GM18867 (cell line): Measurements from ENCODE around the gene ASIC2.

ENCODE experiments used
- ATAC-seq: cut with Tn5 transposase; IDR thresholded peaks from one replicate; pipeline ENCODE4 v1.9.1; 2021; ENCODE audit warnings: mild to moderate bottlenecking, moderate library complexity; ENCODE audit not compliant: unreplicated experiment

The ASIC2 gene

DNA sequence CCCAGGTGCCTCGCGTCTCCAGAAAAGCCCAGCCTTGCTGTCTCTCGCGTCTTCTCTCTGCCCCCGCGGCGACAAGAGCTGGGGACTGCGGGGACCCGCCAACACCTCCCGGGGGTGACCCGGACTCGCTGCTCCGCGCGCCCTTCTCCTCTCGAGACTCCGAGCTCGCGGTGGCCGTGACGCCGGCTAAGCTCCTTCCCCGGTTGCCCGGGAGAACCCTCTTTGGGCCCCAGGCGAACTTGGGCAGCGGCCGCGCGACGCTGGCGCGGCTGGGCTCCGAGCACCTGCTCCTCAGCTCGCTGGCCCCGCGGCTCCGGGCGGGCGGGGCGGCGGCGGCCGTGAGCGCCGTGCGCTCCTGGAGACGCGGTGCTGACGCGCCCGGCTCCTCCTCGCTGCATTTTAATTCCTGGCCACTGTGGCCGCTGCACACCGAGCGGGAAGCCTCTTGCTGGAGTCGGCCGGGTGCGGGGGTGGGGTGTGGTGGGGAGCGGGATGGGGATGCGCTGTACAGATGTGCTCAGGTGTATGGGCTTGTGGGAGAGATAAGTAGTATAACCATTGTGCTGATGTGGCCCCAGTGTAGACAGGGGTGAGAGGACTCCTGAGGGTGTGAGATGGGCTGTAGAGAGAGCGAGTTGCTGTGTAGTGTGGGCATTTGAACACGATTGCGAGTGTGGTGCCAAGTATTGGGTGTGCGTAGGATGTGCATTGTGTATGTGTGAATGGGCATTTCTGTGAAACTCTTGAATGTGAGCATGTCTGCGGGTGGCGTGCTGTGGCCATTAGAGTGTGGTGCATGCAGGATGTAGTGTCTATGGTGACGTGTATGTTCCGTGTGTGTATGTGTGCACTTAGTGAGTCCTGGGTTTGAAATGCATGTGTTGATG is at the start of gene ASIC2:
Gene ASIC2 (minus strand): TSS at position 315 of the 887 bp plus-strand sequence.
- ATAC-seq = no peak

DNA sequence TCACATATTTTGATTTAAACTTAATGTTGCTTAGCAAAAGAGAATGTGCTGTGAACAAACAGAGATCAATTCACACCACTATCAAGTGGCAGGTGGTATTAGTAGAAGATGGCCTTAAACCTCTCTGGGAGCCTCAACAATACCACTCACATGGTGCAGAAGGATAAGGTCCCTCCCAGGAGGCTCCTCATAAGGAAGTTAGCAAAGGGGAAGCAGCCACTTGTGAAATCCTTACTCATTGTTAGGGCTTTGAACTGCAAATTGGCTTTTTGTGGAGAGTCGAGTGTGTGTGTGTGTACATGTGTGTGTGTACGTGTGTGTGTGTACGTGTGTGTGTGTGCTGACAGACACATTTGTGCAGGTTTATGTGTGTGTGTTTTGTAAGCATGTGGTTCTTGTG is 48.9 kb upstream of the ASIC2 start:
- ATAC-seq = no peak

DNA sequence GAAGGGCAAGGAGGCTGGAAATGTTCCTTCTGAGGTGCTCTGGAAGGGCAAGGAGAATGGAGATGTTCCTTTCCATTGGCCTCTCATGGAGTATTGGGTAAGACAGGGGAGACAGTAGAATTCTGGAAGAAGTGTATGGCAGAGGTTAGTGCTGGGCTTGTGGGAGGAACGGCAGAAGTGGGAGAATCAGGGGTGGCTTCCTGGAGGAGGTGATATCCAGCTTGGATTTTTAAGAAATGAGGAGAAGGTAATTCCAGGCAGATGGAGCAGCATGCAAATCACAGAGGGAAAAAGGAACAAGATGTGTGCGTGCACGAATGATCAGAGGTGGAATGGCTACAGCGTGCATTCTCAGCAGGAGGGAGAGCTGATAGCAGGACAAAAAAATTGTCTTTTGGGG is 45.1 kb upstream of the ASIC2 start:
- ATAC-seq = no peak

DNA sequence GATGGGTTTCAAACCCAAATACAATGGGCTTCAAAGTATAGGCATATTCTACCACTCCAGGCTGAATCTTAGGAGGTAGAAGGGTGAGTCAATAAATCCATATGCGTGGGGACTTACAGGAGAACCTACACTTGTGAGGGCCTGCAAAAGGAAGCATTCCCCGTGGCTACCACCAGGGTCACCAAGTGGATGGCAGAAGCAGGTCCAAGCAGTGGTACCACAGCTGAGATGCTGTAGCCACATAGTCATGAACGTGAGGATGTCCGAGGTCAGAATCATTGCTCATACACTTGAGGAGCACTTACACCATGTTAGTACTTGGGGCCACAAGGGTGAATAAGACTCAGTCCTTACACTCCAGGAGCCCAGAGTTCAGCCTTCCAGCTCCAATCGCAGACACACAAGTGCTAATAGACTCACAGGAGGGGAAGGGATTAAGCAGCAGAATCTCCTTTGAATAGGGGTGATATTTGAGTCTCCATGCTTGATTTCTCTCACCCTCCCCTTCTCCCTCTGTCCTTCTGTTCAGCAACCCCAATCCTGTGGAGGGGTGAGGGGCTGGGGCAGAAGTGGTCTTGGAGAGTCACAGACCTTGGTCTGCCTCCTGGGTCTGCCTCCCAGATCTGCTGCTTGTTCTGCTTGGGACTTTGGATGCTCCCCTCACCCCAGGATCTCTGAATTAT is 42.5 kb upstream of the ASIC2 start:
- no peak for ATAC-seq

DNA sequence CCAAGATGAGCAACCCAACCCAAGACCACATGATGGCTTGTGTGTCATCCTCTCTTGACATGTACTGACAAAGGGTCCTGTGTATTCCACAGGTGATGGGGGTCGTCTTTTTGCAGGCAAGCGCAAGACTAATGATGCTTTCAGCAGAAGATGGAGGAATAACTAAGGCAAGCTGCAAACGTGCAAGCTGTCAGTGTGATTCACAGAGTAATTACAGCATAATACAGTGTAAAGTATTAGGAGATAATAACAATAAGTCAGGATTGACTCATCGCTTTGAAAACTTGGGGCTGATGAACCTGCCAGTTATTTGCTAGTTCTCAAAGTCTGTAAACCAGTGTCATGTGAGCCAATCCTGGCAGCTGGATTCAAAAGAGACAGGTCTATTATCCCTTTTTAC is 41.6 kb upstream of the ASIC2 start:
- ATAC-seq = no peak

DNA sequence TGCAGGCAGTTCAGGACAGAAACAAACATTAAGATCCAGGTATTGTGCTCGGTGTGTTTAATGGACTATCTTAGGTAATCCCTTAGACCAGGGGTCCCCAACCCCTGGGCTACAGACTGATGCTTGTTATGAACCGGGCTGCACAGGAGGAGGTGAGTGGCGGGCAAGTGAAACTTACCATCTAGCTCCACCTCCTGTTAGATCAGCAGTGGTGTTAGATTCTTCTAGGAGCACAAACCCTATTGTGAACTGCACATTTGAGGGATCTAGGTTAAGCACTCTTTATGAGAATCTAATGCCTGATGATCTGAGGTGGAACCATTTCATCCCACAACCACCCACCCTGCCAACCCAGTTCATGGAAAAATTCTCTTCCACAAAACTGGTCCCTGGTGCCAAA is 37.8 kb upstream of the ASIC2 start:
- ATAC-seq = no peak

DNA sequence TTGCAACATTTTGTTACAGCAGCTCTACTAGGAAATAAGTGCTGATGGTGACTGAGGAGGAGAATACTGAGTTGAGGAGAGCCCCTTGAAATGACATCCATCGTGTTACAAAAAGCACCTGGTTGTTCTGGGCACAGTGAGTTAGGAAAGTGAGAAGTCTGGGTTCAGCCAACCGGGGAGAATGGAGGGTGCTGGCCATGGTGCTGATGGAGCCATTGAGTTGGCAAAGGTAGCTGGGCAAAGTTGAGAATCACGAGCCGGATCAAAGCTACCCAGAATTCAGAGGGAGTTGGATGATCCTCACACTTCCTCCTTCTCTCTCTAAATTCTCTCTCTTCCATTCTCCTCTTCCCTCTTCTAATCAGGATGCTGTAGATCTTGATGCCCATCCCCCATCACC is 35.0 kb upstream of the ASIC2 start:
- ATAC-seq = no peak

DNA sequence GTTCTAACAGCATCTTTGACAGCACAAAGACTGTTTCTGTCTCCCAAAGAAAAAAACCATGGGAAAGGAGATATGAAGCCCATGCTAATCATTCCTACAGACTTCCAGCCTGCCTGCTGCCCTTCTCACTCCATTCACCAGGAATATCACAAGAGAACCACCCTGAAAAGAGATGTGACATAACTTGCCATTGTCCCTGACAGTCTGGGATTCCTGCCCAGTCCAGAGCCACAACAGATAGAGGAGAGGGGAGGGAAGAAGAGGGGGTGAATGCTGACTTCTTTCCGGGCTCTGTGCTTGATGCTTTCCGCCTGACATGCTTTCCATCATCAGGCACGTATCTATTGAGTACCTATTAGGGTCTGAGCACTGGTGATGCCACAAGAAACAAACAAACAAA is 31.6 kb upstream of the ASIC2 start:
- ATAC-seq = no peak

DNA sequence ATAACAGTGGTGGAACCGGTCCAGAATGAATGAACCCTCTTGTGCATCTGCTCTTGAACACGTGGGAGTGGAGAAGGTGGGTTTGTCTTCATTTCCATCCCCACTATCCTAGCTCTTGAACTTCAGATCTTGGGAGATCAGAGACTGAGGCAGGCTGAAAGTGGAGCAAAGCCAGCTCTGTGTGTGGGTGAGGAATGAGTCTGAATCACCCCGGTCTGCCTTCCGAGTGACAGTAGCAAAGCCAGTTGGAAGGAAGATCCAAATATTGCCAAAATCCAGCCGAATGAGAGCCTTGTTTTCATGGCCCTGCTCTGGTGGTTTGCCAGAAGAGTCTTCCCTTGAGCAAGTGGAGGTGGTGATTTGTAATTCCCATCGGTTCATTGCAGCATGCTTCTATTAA is 29.0 kb upstream of the ASIC2 start:
- no peak for ATAC-seq

DNA sequence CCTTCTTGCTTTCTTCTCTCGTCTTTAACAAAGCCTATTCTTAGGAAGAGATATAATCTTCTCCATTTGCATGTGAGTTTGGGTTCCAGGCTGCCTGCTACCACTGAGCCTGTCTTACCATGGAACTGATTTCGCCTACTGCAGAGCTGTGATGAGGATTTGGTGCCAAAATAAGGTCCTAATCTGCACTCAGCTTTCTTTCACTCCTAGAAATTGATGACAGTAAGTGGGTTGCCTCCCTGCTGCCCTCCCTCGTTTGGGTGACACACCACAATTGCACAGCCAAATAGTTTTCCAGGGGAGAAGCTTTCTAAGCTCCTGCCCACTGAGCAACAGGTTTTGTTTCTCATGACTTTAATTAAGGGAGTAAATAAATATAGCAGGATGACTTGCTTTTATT is 25.1 kb upstream of the ASIC2 start:
- no peak for ATAC-seq

DNA sequence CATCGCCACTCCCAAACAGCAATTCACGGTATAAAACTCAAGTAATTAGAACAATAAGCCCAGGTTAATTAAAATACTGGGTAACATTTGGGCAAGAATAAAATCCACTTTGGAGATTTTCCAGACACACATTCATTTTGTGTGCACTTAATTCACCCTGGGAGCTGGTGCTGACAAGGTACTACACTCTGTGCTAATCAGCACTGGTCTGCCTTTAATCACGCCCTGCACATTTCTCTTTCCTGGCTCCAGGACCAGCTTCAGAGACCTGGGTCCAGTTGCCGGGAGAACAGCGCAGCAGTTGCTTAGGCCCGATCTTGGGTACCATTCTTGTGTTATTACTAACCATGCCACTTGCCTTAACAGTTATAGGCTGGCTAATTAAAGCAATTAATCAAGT is 23.7 kb upstream of the ASIC2 start:
- no peak for ATAC-seq

DNA sequence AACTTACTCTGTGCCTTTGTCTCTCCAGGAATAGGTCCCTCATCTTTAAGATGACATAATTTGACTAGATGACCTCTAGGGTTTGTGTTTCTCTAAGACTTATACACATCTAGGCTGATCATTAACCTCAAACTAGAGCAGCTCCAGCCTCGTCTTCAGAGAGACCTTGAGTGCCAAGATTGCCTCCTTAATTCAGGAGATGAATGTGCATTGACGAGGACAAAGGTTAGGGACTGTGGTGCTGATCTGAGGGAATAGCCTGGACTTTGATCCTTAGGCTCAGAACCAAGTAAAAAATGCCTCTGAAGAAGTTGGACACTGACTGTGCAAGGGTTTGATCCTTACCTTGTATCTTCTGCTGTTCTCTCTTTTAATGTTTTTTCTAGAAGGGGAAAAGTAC is 17.2 kb upstream of the ASIC2 start:
- no peak for ATAC-seq

DNA sequence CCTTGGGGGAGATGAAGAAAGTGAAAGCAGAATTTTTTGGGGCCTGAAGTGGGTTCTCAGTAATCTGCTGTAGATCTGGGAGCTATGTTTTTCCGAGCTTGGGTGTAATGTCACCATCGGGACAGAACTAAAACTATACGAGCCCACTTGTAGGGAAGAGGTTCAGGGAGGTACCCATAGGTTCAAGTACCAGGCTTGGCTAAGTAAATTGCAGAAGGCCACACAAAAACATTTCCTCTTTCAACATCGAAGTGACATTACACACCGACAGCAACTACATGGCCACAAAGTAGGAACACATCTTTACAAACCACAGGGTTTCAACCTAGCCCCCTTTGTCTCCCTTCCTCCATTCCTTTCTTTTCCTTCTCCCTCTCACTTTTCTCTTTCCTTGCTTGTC is 10.2 kb upstream of the ASIC2 start:
- no peak for ATAC-seq

DNA sequence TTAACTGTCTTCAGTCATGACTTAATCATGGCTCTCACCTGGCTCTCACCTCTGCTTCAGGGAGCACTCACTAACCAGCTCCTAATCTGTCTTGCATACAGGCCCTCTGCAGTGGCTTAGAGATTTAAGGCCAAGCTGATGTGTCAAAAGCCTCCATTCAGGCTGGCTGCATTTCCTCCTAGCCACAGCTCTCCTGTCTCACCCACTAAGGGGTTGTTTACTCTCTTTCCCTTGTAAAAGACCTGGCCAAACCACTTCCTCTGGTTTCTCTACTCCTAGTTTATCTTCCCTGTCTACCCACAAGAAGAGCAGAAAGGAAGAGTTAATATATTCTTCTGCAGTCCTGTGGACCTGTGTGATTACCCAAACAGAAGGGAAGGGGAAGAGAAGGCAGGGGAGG is 9.3 kb upstream of the ASIC2 start:
- no peak for ATAC-seq

DNA sequence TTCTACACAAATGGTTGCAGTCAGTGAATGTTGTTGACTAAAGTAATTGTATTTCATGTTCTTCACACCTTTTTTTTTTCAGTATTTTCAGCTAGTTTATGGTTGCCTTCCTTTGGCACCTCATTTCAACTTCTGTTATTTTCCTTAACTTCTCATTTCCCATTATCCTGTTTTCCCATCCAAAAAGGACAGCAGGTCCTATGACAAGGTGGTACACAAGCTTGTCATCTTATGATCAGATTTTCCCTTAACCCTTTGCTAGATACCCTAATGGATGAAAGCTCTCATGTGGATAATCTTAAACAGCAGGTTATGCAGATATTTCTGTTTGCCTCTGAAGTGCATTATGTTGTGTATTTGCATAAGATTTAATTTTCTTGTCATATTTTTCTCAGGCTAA is 7.1 kb upstream of the ASIC2 start:
- ATAC-seq = no peak

DNA sequence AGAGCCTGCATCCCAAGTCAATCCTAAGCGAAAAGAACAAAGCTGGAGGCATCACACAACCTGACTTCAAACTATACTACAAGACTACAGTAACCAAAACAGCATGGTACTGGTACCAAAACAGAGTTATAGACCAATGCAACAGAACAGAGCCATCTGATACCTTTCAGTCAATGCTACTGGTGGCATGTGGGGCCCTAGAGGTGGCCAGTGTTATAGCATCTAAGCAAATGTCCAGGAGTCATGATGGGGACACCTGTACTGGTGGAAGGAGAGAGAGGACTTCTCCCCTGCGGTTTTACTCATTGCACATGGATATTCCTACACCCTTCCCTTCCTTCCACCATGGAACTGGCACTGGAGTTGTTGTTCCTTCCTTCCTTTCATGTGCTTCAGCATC is 6.0 kb upstream of the ASIC2 start:
- ATAC-seq = no peak

DNA sequence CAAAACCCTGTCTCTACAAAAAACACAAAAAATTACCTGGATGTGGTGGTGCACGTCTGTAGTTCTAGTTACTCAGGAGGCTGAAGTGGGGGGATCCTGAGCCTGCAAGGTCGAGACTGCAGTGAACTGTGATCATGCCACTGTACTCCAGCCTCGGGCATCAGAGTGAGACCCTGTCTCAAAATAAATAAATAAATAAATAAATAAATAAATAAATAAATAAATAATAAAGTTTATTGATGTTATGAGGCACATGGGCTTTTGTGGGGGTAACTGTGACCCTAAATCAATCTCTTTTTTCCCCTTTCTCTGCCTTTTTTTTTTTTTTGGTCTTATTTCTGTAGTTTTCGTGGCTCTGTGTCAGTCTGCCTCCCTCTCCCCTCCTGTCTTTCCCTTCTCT is 4.5 kb upstream of the ASIC2 start:
- ATAC-seq = no peak

DNA sequence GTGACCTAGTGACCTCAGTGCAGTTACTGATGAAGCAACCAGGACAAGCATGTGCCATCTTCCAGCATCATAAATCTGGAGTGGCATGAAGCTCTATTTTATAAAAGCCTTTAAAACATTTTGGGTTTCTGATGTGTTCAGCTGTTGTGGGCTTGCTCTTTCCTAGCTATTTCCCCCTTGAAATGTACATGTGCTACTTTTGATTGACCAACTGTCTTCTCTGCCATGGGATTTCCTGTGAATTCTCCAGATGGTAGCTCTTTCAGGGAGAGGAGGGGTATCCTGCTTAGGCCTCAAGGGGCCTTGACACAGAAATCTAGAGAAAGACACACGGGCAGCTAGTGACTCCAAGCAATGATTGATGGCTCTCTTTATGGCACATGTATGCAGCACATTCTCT is 1.9 kb upstream of the ASIC2 start:
- ATAC-seq = no peak

DNA sequence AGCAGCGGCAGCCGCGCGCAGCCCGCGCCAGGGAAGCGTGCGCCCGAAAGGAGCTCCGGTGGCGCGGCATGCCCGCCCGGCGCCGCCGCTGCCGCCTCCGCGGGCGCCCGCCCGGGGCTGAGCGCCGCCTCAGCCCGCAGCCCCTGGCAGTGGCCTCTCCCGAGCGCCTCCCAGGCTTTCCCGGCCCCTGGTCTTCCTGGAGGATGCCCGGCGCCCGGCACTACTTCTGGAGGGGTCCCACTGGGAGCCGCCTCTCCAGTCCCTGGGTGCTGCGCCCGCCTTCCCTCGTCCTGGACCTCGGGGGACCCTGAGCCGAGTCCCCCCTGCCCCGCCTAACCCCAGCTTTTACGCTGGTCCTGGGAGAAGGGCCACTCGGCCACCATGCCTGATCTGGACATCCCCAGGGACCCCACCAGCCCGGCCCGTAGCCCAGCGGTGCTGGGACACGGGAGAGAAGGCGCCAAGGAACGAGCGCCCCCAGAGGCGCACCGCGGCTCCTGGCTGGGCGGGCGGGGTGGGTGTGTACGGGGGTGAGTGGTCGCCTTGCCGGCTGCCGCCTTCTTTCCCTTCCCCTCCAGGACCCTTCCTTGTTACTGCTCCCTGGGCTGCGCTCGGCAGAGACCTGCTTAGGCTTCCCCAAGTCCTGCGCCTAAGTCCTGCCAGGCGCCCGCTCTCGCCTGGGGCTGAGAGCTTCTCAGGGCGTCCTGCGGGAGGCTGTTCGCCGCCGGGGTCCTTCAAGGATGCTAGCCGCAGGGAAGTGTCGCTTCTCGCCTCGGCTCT is 704 bp downstream of the ASIC2 start:
- ATAC-seq = no peak

DNA sequence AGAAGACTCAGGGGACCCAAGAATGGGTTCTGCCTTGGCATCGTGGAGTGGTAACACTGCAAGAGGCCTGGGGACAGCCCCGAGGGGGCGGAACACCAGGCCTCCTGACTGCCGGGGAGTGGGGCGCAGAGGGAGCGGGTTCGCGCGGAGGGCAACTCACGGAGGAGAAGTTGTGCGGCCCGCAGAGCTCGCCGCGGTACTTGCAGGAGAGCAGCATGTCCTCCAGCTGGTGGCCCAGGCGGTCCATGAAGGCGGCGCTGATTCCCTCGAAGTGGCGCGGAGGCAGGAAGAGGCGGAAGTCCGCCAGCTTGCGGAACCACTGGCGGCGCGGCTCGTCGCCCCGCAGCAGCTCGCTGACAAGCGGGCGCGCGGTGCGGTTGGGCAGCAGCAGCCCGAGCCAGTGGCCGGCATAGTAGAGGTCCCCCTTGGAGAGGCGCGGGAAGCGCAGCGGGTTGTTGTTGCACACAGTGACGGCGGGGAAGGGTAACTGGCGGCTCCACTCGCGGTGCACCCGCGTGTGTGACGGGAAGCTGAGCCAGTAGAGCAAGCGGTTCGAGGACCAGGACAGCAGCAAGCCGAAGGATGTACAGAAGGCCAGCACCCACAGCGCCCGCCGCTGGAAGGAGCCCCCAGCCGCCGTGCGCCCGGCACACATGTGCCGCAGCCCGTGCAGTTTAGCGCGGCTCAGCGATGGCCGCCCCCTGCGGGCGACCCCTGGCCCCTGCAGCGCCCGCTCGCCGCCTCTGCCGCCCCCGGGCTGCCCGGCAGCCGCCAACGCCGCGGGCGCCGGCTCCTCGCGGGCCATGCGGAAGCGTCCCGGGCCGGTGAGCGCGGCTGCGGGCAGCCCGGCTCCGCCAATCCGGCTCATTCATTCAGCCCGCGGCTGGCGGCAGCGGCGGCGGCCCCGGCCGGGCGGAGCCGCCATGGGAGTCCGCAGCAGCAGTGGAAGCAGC is 1.6 kb downstream of the ASIC2 start:
- ATAC-seq = no peak

DNA sequence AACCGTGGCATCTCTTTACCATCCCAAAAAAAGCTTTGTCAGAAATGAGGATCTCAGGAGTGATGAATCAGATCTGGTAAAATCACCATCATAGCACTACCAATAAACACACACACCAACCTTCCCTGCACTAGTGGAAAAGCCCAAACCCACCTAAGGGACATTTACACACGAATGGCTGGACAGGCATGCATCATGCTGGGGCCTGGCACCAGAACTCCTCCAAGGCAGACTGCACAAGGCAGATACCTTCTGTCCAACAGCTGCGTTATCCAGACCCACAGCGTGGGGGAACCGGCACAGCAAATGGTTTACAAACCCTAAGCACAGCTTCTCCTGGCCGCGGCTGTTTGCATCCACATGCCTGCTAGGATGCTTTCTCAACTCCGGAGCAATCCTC is 2.8 kb downstream of the ASIC2 start:
- ATAC-seq = no peak
